HG03432 (cell line): ENCODE data around the gene NUP93.
"Not testable (repeated sequence)": the region's sequence is repeated elsewhere in the genome, so short reads cannot be mapped to it uniquely, and the experiment has no call there.

Experiments
- ATAC-seq: cut with Tn5 transposase; IDR thresholded peaks from one replicate; pipeline ENCODE4 v1.9.1; 2021; ENCODE audit warnings: mild to moderate bottlenecking, moderate library complexity; ENCODE audit not compliant: unreplicated experiment

The NUP93 gene

GRCh38 chr16:56708525-56709442 is 21.1 kb upstream of the NUP93 start:
- no peak for ATAC-seq

GRCh38 chr16:56709443-56710040 is 20.4 kb upstream of the NUP93 start:
- no peak for ATAC-seq

GRCh38 chr16:56710181-56710737 is 19.7 kb upstream of the NUP93 start:
- no peak for ATAC-seq

- ATAC-seq: no peak
Measured at GRCh38 chr16:56711862-56712261, 18.1 kb upstream of the NUP93 start.

GRCh38 chr16:56713794-56714193 is 16.1 kb upstream of the NUP93 start:
- ATAC-seq: no peak

GRCh38 chr16:56715126-56715525 is 14.8 kb upstream of the NUP93 start:
- no peak for ATAC-seq

GRCh38 chr16:56716761-56717160 is 13.2 kb upstream of the NUP93 start:
- no peak for ATAC-seq

GRCh38 chr16:56717532-56717931 is 12.4 kb upstream of the NUP93 start:
- not testable (repeated sequence) for ATAC-seq

GRCh38 chr16:56722200-56722842 is 7.6 kb upstream of the NUP93 start:
- ATAC-seq: no peak

- ATAC-seq: no peak
Measured at GRCh38 chr16:56724191-56724590, 5.7 kb upstream of the NUP93 start.

- ATAC-seq: no peak
Measured at GRCh38 chr16:56726283-56726682, 3.6 kb upstream of the NUP93 start.

- no peak for ATAC-seq
Measured at GRCh38 chr16:56726926-56727325, 3.0 kb upstream of the NUP93 start.

- ATAC-seq: no peak
Measured at GRCh38 chr16:56728027-56728426, 1.9 kb upstream of the NUP93 start.

GRCh38 chr16:56728980-56729734 is 772 bp upstream of the NUP93 start:
- no peak for ATAC-seq

- peak; percentile 43 for ATAC-seq
Measured at GRCh38 chr16:56732366-56732765, 2.4 kb downstream of the NUP93 start.

- peak; percentile 36 for ATAC-seq
Measured at GRCh38 chr16:56732832-56733231, 2.9 kb downstream of the NUP93 start.

GRCh38 chr16:56734429-56734828 is 4.5 kb downstream of the NUP93 start:
- no peak for ATAC-seq

- no peak for ATAC-seq
Measured at GRCh38 chr16:56736476-56736875, 6.5 kb downstream of the NUP93 start.

- no peak for ATAC-seq
Measured at GRCh38 chr16:56737539-56737938, 7.6 kb downstream of the NUP93 start.

GRCh38 chr16:56738221-56738620 is 8.3 kb downstream of the NUP93 start:
- no peak for ATAC-seq

GRCh38 chr16:56739378-56739777 is 9.4 kb downstream of the NUP93 start:
- not testable (repeated sequence) for ATAC-seq
